Germinal center (tissue), 1 donor: Measurements from ENCODE around the gene TMPRSS11D.

Experiments used
- DNase-seq: peaks from one replicate; pipeline ENCODE4 v3.0.0; 2012; ENCODE audit warnings: mixed read lengths, low spot score

Gene TMPRSS11D

GRCh38 chr4:67886281-67886680 lies 2.5 kb upstream of the TMPRSS11D start:
- DNase-seq = no peak

DNA sequence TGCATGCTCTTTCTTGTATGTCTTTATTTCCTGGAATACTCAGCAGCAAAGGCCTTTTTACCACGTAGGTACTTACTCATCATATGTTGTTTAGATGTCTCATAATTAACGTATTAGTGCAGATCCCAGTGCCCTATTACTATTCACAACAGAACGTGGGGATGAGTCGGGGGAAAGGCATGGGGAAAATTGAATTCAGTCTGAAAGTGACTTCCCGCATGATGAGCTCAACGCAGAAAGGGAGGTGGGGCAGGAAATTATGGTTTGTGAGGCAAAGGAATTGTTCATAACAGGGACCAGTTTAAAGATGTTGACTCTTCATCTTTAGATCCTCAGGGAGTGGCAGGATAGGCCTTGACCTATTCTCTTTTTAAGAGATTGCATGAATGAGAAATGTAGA lies 2.0 kb upstream of the TMPRSS11D start:
- DNase-seq = no peak

DNA sequence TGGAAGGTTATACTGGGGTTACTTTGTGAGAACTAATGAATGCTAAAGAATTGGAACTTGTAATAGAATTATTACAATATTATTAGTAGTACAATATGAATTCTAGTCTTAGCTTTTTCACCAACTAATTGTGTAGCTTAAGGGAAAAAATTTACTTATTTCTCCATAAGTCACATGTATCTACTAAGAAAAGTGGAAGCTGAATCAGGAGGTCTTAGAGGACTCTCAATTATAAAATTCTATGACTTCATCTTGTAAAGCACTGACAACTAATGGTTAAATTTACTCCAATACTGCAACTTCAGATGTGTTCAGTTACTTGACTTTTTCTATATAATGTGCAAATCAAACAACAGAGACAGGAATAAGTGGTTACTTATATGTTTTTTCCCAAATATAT lies 899 bp upstream of the TMPRSS11D start:
- no peak for DNase-seq

DNA sequence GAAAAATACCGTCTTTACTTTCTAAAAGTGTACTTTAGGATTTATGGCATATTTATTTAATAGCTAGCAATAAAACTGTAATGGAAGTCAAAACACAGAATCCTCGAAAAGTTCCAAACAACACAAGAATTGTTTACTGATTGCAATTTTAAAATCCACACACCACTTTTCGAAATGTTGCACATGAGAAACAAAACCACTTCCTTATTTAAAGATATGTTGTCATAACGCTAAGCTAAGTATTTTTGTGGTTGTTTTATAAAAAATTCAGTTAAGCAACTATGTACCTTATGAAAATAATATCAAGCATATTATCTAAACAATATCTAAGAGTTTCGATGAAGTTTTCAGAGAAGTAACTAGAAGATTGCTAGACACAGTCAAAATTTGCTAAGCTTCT lies 344 bp downstream of the TMPRSS11D start:
- DNase-seq = no peak

GRCh38 chr4:67880866-67881610 lies 2.8 kb downstream of the TMPRSS11D start:
- no peak for DNase-seq

DNA sequence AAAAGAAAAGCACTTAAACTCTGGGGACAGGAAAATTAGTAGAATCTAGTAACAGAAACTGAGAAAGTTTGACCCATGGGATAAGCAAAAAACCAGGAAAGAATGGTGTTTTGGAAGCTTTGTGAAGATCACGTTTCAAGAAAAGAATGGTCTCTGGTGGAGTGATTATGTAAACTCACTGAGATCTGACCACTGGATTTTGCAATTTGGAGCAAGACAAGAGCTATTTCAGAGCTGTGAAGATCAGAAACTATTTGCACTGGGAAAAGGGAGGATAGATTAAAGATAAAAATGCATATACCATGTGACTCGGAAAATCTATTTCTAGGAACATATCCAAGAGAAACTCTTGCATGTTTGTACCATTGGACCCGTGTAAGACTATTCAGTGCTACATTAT lies 4.3 kb downstream of the TMPRSS11D start:
- DNase-seq = no peak

DNA sequence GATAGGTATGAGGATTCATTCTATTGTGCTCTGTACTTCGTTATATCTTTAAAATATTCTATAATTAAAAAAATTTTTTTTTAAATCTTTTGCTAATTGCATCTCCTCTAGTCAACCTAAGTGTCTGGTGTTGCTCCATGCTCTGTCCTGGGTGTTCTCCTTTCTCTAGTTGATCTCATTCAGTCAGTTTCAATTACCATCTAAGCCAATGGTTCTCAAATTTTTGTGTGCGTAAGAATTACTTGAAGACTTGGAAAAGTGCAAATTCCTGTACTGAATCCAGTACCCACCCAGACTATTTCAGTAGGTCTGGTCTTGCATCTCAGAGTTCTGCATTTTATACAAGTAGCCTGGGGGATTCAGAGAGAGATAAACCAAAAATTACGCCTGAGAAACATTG lies 6.7 kb downstream of the TMPRSS11D start:
- DNase-seq = no peak

GRCh38 chr4:67874986-67875385 lies 8.8 kb downstream of the TMPRSS11D start:
- no peak for DNase-seq

GRCh38 chr4:67873116-67873515 lies 10.7 kb downstream of the TMPRSS11D start:
- DNase-seq = no peak

DNA sequence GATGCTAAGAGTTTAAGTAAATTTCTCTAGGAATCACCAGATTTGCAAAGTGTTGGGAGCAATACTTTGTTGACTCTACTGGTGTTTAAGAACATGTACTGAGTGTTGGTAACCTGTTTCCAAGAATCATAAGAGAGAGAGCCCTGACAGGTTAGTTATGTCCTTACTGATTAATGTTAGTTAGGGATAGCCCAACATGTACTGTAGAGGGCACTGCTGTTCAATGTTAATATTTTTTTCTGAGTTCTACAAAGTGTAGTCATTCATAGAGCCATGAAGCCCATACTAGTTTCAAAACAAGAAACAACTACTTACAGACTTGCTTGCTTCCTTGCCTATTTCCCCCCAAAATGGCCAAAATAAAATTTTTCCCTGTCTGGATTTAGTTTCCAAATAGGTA lies 11.9 kb downstream of the TMPRSS11D start:
- no peak for DNase-seq

- DNase-seq = no peak
These were observed 14.1 kb downstream of the TMPRSS11D start for GRCh38 chr4:67869580-67870190.

DNA sequence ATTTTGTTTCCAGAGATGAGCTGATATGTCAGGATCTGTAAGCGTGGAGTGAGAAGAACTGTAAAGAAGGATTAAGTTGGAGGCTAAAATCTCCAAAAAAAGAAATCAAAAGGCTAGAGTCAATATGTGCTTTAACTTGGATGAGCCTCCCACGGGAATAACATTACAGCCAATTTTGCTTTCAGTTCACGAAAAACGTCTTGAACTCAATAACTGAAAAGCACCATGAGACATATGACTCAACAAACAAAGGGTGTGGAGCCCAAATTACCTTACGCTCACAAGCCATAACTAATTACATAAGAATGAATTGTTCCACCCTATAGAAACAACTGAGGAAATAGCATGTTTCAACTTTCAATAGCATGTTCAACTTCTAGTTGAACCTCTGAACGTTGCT lies 22.3 kb downstream of the TMPRSS11D start:
- no peak for DNase-seq

- DNase-seq = no peak
These were observed 30.5 kb downstream of the TMPRSS11D start for GRCh38 chr4:67853336-67853735.

DNA sequence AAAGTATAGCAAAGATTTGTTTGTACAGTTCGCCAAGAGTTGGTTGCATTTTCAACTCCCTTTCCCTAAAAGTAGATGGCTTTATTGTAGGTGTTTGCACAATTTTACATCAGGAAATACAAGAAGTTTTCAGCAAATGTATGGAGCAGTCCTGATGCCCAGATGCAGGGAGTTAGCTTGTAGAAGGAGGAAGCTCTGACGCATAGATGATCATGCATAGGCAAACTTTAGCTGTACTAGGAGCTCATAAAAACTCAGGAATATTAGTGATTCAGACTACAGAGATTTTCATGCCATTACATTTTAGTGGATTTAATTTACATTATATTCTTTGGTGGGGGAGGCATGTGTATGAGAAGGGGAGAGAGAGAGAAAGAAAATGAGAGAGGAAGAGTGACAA lies 62.9 kb downstream of the TMPRSS11D start:
- DNase-seq = no peak

DNA sequence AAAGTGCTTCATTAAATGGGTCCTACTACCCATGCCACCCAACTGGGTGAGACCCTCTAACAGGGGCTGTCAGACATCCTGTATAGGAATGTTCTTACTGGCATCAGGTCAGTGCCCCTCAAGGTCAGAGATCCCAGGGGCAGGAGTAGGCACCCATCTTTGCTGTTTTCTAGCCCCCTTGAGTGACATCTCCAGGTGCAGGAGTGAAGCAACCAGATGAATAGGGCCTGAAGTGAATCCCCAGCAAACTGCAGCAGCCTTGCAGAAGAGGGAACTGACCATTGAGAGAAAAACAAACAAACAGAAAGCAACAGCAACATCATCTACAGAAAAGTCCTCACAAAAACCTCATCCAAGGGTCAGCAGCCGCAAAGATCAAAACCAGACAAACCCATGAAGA lies 73.8 kb downstream of the TMPRSS11D start:
- no peak for DNase-seq

- no peak for DNase-seq
These were observed 74.3 kb downstream of the TMPRSS11D start for GRCh38 chr4:67809502-67809901.

DNA sequence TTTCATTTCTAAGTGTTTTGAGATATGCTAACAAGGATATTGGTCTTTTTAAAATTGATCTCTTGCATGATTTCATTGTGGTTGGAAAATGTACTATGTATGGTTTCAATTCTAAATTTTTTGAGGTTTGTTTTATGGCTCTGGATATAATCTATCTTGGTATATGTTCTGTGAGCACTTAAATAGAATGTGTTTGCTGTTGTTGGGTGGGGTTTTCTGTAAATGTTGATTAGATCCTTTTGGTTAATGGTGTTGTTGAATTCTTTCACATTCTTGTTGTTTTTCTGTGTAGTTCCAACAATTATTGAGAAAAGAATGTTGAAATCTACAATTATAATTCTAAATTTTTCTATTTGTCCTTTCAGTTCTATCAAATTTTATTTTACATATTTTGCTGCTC lies 87.0 kb downstream of the TMPRSS11D start:
- DNase-seq = no peak

GRCh38 chr4:67790721-67791120 lies 93.1 kb downstream of the TMPRSS11D start:
- no peak for DNase-seq

DNA sequence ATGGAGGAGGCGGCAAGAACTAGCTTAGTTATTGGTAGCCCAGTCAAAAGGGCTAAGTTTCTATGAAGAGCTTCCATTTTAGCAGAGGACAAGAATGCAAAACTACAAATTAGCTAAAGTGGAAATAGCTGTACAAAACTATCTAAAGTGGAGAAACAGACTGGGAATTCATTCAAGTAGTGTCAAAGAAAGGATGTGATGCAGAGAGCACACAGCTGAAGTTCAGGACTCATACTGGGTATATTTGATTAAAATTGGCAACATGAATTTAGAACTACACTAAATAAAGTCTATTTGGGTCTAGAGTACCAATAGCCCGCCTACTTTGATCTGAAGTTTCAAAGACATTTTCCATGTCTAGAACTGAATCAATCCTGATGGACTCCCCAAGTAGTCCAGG lies 96.5 kb downstream of the TMPRSS11D start:
- DNase-seq = no peak

- no peak for DNase-seq
These were observed 98.3 kb downstream of the TMPRSS11D start for GRCh38 chr4:67785528-67785927.

GRCh38 chr4:67779631-67780030 lies 104.2 kb downstream of the TMPRSS11D start:
- DNase-seq = no peak

DNA sequence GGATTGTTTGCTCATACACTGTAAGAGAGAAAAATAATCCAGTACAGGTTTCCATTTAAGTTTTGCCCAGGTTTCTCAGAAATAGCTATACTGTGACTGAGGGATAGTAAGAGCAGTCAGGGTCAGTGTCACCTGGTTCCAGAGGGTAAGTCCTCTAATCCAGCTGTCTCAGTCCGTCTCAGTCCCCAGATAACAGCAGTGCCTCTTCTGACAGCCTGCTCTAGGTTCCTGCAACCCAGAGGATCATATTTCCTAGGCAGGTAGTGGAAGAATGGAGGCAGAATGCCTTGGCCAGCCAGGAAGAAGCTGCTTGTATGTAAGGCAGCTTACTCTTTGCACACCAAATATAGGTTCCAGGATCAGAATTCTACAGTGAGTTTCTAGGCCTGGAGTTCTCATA lies 107.1 kb downstream of the TMPRSS11D start:
- no peak for DNase-seq
